ENCODE data around the gene ZFAND3. TPM values are rescaled to one million over a fixed set of nuclear protein-coding genes. Genes with fewer than 3 reads are reported as not detected.

Gene ZFAND3
- polyA plus RNA-seq, 3 donors, result 11.5 to 21.1 (median 11.7) TPM

DNA sequence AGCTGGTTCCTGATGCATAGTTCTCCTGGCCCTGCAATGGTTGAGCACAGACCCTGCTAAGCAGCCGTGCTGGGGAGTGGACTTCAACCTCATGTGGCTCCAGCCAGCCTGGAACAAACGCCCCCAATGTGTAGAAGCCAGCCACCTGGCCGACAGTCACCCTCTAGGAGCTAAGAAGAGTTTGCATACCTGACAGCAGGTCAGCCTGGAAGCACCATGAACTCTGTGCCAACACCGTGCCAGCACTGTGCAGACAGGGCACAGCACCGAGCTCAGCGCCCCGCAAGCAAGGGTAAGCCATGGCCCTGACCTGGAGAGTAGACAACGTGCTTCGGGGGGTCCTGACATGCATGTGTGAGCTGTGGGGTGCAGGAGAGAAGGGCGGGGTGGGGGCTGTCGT is 356.3 kb downstream of the ZFAND3 start:
- Mint-ChIP-seq H3K27ac (no peak overlapping the region), H3K27me3 (ENCODE audit: low read depth in 3 of 3) (peaks cover 0 to 5% (median 3%) of the 10 kb centered on the region in 3 donors), H3K4me1 (no peaks in the 10 kb centered on the region), H3K4me3 (no peak overlapping the region), H3K9me3 (peaks cover 0 to 1% (median 0%) of the 10 kb centered on the region in 7 donors), H3K36me3 (peaks cover 10 to 22% of the 10 kb centered on the region in 2 donors)
- H3K27ac ChIP-seq (ENCODE audit: low read depth in 1 of 2, low read length in 2 of 2), result no peak overlapping the region
- DNase-seq, result no peak
- intact Hi-C loops (cut with micrococcal nuclease), result no loop called here
- TF ChIP-seq, protein P1, sequence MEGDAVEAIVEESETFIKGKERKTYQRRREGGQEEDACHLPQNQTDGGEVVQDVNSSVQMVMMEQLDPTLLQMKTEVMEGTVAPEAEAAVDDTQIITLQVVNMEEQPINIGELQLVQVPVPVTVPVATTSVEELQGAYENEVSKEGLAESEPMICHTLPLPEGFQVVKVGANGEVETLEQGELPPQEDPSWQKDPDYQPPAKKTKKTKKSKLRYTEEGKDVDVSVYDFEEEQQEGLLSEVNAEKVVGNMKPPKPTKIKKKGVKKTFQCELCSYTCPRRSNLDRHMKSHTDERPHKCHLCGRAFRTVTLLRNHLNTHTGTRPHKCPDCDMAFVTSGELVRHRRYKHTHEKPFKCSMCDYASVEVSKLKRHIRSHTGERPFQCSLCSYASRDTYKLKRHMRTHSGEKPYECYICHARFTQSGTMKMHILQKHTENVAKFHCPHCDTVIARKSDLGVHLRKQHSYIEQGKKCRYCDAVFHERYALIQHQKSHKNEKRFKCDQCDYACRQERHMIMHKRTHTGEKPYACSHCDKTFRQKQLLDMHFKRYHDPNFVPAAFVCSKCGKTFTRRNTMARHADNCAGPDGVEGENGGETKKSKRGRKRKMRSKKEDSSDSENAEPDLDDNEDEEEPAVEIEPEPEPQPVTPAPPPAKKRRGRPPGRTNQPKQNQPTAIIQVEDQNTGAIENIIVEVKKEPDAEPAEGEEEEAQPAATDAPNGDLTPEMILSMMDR (IDR thresholded peaks at IDR 0.05), result no peak
- H2AFZ ChIP-seq (ENCODE audit: insufficient read depth, low read depth, low read length, poor library complexity, severe bottlenecking), result no peak overlapping the region
- H4K20me1 ChIP-seq (ENCODE audit: insufficient read depth, low read length), result no peaks in the 10 kb centered on the region
- H3K4me2 ChIP-seq (replicated peaks; ENCODE audit: extremely low read depth, low read length, poor library complexity, severe bottlenecking), result no peak overlapping the region
- H3K36me3 ChIP-seq (replicated peaks in 1 of 2; ENCODE audit: control insufficient read depth in 1 of 2, insufficient read depth in 2 of 2, low read length in 2 of 2), result no peaks in the 10 kb centered on the region
- no peaks in the 10 kb centered on the region for H3K79me2 ChIP-seq (ENCODE audit: insufficient read depth, low read length)
- H3K27me3 ChIP-seq (ENCODE audit: control insufficient read depth in 2 of 2, insufficient read depth in 2 of 2, low read length in 2 of 2), result no peaks in the 10 kb centered on the region
- H3K9ac ChIP-seq (ENCODE audit: insufficient read depth, low read length, poor library complexity, severe bottlenecking), result no peak overlapping the region
- H3K4me1 ChIP-seq (ENCODE audit: control insufficient read depth in 1 of 2, insufficient read depth in 2 of 2, low read length in 2 of 2), result no peaks in the 10 kb centered on the region
- no peaks in the 10 kb centered on the region for H3K9me3 ChIP-seq (replicated peaks in 1 of 2; ENCODE audit: control insufficient read depth in 1 of 2, insufficient read depth in 1 of 2, low read length in 2 of 2)
- no peak overlapping the region for H3K4me3 ChIP-seq (replicated peaks in 1 of 3; ENCODE audit: low read depth in 2 of 3, low read length in 3 of 3)
- 95% methylated on average over 11 of the region's 11 CpGs for WGBS (ENCODE audit: insufficient coverage)

DNA sequence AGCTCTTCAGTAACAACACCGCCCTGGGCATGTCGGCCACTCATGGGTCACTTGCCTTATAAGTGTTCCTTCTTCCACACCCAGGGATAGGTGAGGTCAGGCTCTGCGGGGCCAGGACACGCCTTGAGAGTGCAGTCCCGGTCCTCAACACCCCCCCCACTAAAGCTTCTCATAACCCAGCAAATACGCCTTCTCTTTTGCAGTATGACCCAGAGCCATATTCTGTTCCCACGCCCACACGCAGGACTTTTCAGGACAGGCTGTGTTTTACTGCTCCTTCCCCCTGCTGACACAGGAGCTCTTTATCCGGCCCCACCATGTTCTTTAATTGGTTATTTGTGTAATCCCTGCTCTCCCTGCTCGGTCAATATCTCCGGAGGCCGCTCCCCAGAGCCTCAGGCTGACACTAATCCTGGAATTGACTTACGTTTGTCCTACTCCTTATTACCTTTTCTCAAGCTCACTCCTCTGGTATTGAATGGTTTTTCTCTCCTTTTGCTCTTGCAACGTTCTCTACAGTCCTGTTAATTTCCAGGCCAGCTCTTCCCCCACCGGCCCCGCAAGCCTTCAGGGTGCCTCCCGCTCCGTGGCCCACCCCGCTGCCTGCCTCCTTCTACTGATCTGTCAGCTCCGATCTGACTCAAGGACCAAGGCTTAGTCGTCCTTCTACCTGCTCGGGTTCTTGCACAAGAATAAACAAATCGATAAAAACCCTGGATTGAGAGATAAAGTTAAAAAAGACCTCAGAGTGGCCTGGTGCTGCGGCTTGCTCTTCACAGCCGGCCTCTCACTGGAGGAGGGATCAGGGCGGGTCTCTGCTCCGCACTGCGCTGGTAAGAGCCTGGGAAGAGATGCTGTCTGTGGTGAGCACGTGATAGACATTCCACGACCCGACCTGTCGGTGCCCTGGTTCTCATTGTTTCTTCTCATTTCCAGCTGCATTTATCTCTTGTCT is 357.5 kb downstream of the ZFAND3 start:
- Histone ChIP-seq H3K27me3 (ENCODE audit: control insufficient read depth in 2 of 2, insufficient read depth in 2 of 2, low read length in 2 of 2) (no peaks in the 10 kb centered on the region), H3K9me3 (replicated peaks in 1 of 2; ENCODE audit: control insufficient read depth in 1 of 2, insufficient read depth in 1 of 2, low read length in 2 of 2) (no peaks in the 10 kb centered on the region), H3K36me3 (replicated peaks in 1 of 2; ENCODE audit: control insufficient read depth in 1 of 2, insufficient read depth in 2 of 2, low read length in 2 of 2) (no peaks in the 10 kb centered on the region), H4K20me1 (ENCODE audit: insufficient read depth, low read length) (no peaks in the 10 kb centered on the region), H3K4me1 (ENCODE audit: control insufficient read depth in 1 of 2, insufficient read depth in 2 of 2, low read length in 2 of 2) (no peaks in the 10 kb centered on the region), H3K9ac (ENCODE audit: insufficient read depth, low read length, poor library complexity, severe bottlenecking) (no peak overlapping the region), H3K4me2 (replicated peaks; ENCODE audit: extremely low read depth, low read length, poor library complexity, severe bottlenecking) (no peak overlapping the region), H3K27ac (ENCODE audit: low read depth in 1 of 2, low read length in 2 of 2) (no peak overlapping the region), H3K4me3 (replicated peaks in 1 of 3; ENCODE audit: low read depth in 2 of 3, low read length in 3 of 3) (no peak overlapping the region), H2AFZ (ENCODE audit: insufficient read depth, low read depth, low read length, poor library complexity, severe bottlenecking) (no peak overlapping the region), H3K79me2 (ENCODE audit: insufficient read depth, low read length) (no peaks in the 10 kb centered on the region)
- WGBS (ENCODE audit: insufficient coverage), result 95% methylated on average over 26 of the region's 32 CpGs
- Mint-ChIP-seq H3K36me3 (peaks cover 10 to 22% of the 10 kb centered on the region in 2 donors), H3K9me3 (peaks cover 0 to 1% (median 0%) of the 10 kb centered on the region in 7 donors), H3K27ac (peak overlapping the region in 1 of 7 donors; percentile 33), H3K4me1 (no peaks in the 10 kb centered on the region), H3K27me3 (ENCODE audit: low read depth in 3 of 3) (peaks cover 0 to 3% (median 3%) of the 10 kb centered on the region in 3 donors), H3K4me3 (no peak overlapping the region)
- intact Hi-C loops (cut with micrococcal nuclease), result no loop called here
- DNase-seq, result no peak
- TF ChIP-seq, protein P1 (IDR thresholded peaks at IDR 0.05), result no peak

All from CD14-positive monocyte (primary cell).